ENCODE measurements around the gene TBC1D22A.

DNA sequence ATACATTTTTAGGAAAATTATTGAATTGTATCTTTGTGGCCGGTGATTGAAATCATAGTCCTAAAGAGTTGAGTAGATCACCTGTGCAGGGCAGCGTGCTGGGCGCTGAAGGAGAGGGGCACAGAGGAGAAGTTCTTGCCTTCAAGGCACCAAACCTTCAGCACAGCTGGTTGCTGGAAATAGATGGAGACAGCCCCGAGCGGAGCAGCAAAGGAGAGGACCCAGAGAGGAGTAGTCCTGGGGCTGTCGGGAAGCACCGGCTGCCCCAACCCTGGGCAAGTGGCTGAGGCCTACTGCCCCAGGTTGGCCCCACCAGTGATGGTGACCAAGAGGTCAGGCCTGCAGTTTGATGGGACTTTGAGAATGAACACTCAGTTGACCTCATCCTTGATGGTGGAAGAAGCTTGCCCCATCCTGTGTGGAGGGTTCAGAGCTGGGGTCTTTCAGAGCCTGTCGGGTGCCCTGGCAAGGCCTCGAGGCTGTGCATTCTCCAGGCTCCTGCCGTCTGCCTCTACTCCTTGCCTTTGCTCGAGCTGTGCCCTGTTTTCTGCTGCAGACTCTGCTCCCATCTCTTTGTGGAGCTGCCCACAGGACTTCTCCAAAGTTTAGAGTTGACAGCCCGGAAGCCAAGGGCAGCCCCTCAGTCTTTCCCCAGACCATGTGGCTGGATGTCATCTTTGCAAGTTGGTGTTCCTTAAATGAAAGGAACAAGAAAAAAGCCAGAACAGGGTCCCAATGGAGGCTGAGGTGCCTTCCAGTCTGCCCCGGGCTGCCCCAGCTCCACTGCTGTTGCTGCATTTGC, 285.1 kb downstream of the TBC1D22A start:
- TF ChIP-seq CBX2 (IDR thresholded peaks at IDR 0.05; ENCODE audit: insufficient read depth, low read length, poor library complexity, severe bottlenecking) (no peak), ZNF324 (CRISPR knock-in tag; IDR thresholded peaks at IDR 0.05) (no peak)
- TF ChIP-seq, protein P1, sequence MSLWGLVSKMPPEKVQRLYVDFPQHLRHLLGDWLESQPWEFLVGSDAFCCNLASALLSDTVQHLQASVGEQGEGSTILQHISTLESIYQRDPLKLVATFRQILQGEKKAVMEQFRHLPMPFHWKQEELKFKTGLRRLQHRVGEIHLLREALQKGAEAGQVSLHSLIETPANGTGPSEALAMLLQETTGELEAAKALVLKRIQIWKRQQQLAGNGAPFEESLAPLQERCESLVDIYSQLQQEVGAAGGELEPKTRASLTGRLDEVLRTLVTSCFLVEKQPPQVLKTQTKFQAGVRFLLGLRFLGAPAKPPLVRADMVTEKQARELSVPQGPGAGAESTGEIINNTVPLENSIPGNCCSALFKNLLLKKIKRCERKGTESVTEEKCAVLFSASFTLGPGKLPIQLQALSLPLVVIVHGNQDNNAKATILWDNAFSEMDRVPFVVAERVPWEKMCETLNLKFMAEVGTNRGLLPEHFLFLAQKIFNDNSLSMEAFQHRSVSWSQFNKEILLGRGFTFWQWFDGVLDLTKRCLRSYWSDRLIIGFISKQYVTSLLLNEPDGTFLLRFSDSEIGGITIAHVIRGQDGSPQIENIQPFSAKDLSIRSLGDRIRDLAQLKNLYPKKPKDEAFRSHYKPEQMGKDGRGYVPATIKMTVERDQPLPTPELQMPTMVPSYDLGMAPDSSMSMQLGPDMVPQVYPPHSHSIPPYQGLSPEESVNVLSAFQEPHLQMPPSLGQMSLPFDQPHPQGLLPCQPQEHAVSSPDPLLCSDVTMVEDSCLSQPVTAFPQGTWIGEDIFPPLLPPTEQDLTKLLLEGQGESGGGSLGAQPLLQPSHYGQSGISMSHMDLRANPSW (CRISPR knock-in tag; IDR thresholded peaks at IDR 0.05), result no peak

All from K562 (cell line).